Measurements from ENCODE around the gene NDFIP1. TPM values are rescaled to one million over a fixed set of nuclear protein-coding genes. Genes with fewer than 3 reads are reported as not detected.

NDFIP1 gene
- total and polyA plus RNA-seq, 2 experiments from 2014 or later = 63.8 to 85.0 TPM

DNA sequence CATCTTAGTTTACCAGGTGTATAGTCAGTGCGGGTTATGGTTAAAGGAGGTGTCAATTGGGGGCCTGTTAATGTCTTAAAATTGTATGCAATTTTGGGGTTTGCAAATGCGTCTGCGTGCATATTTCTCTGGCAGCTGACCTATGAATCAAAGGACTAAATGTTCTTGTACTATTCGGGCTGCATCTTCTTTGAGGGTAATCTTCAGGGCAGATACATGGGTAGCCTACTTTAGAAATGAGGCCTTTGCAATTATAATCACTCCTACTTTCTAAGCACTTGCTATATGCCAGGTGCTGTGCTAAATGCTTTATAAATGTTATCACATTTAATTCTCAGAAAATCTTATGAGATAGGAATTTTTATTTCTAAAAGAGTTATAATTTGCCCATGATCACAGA lies 58.2 kb downstream of the NDFIP1 start:
- H2AFZ ChIP-seq = no peak overlapping the region
- DNase-seq (ENCODE audit: low spot score) = no peak
- no peaks in the 10 kb centered on the region for H3K36me3 ChIP-seq (replicated peaks; ENCODE audit: insufficient read depth, low read depth)
- WGBS (ENCODE audit: low lambda C conversion rate, missing lambda C conversion rate) = 89% methylated on average over 4 of the region's 4 CpGs
- H3K27ac ChIP-seq = no peak overlapping the region
- peaks cover 18% of the 10 kb centered on the region for H3K4me1 ChIP-seq (ENCODE audit: insufficient read depth)
- no peak for TF ChIP-seq EZH2phosphoT487 (IDR thresholded peaks at IDR 0.05; ENCODE audit: low read depth, severe bottlenecking, unreplicated experiment)
- TF ChIP-seq EZH2 (IDR thresholded peaks at IDR 0.05; ENCODE audit: borderline replicate concordance) = no peak
- TF ChIP-seq, protein P1, sequence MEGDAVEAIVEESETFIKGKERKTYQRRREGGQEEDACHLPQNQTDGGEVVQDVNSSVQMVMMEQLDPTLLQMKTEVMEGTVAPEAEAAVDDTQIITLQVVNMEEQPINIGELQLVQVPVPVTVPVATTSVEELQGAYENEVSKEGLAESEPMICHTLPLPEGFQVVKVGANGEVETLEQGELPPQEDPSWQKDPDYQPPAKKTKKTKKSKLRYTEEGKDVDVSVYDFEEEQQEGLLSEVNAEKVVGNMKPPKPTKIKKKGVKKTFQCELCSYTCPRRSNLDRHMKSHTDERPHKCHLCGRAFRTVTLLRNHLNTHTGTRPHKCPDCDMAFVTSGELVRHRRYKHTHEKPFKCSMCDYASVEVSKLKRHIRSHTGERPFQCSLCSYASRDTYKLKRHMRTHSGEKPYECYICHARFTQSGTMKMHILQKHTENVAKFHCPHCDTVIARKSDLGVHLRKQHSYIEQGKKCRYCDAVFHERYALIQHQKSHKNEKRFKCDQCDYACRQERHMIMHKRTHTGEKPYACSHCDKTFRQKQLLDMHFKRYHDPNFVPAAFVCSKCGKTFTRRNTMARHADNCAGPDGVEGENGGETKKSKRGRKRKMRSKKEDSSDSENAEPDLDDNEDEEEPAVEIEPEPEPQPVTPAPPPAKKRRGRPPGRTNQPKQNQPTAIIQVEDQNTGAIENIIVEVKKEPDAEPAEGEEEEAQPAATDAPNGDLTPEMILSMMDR (IDR thresholded peaks at IDR 0.05; ENCODE audit: poor library complexity) = no peak
- no peaks in the 10 kb centered on the region for H3K9me3 ChIP-seq (ENCODE audit: low read depth)
- no peak overlapping the region for H3K4me2 ChIP-seq
- H3K9me2 ChIP-seq (replicated peaks; ENCODE audit: insufficient read depth) = no peaks in the 10 kb centered on the region
- H3K79me2 ChIP-seq = no peaks in the 10 kb centered on the region
- H3K27me3 ChIP-seq = no peaks in the 10 kb centered on the region
- H4K20me1 ChIP-seq (ENCODE audit: insufficient read depth, poor library complexity, severe bottlenecking) = no peaks in the 10 kb centered on the region
- no peak overlapping the region for H3K4me3 ChIP-seq

DNA sequence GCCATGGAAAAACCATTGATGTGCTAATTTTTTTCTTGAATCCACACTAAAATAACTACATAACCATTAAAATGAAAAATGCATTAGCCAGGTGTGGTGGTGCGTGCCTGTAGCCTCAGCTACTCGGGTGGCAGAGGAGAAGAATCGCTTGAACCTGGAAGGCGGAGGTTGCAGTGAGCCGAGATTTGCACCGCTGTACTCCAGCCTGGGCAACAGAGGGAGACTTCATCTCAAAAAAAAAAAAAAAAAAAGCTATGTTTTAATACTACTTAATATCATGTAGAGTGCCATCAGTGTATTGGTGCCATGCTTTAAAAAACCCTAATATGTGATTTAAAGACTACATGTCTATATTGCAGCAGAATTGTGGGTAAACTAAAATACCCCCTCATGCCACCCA lies 58.9 kb downstream of the NDFIP1 start:
- WGBS (ENCODE audit: low lambda C conversion rate, missing lambda C conversion rate) = 93% methylated on average over 6 of the region's 6 CpGs
- H4K20me1 ChIP-seq (ENCODE audit: insufficient read depth, poor library complexity, severe bottlenecking) = no peaks in the 10 kb centered on the region
- no peaks in the 10 kb centered on the region for H3K36me3 ChIP-seq (replicated peaks; ENCODE audit: insufficient read depth, low read depth)
- TF ChIP-seq EZH2 (IDR thresholded peaks at IDR 0.05; ENCODE audit: borderline replicate concordance) (no peak), EZH2phosphoT487 (IDR thresholded peaks at IDR 0.05; ENCODE audit: low read depth, severe bottlenecking, unreplicated experiment) (no peak)
- TF ChIP-seq, protein P1 (IDR thresholded peaks at IDR 0.05; ENCODE audit: poor library complexity) = no peak
- H3K9me2 ChIP-seq (replicated peaks; ENCODE audit: insufficient read depth) = no peaks in the 10 kb centered on the region
- no peaks in the 10 kb centered on the region for H3K27me3 ChIP-seq
- no peak for DNase-seq (ENCODE audit: low spot score)
- H2AFZ ChIP-seq = no peak overlapping the region
- H3K4me3 ChIP-seq = no peak overlapping the region
- peaks cover 18% of the 10 kb centered on the region for H3K4me1 ChIP-seq (ENCODE audit: insufficient read depth)
- no peak overlapping the region for H3K27ac ChIP-seq
- H3K79me2 ChIP-seq = no peaks in the 10 kb centered on the region
- H3K9me3 ChIP-seq (ENCODE audit: low read depth) = no peaks in the 10 kb centered on the region
- no peak overlapping the region for H3K4me2 ChIP-seq

DNA sequence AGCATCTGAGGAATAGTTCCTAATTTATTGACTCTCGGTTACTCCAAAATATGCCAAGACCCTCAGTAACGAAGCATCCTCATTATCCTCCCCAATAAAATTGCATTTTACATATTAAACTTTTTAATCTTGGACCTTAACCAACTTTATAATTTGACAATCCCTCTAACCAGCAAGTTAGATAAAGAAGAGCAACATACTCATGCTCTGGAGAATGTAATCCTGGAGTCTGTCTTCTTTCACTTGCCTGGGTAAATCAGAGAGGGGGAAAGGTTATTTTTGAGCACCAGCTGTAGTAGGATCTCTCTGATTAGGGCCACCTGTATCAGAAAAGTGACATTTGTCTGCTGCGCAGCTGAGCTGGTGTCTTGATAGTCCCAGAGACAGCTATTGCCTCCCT lies 59.8 kb downstream of the NDFIP1 start:
- Histone ChIP-seq H2AFZ (no peak overlapping the region), H3K9me3 (ENCODE audit: low read depth) (no peaks in the 10 kb centered on the region), H3K27ac (no peak overlapping the region), H4K20me1 (ENCODE audit: insufficient read depth, poor library complexity, severe bottlenecking) (no peaks in the 10 kb centered on the region), H3K4me2 (no peak overlapping the region), H3K27me3 (no peaks in the 10 kb centered on the region), H3K79me2 (no peaks in the 10 kb centered on the region), H3K4me3 (no peak overlapping the region), H3K36me3 (replicated peaks; ENCODE audit: insufficient read depth, low read depth) (no peaks in the 10 kb centered on the region), H3K9me2 (replicated peaks; ENCODE audit: insufficient read depth) (no peaks in the 10 kb centered on the region), H3K4me1 (ENCODE audit: insufficient read depth) (peaks cover 18% of the 10 kb centered on the region)
- 72% methylated on average over 3 of the region's 3 CpGs for WGBS (ENCODE audit: low lambda C conversion rate, missing lambda C conversion rate)
- DNase-seq (ENCODE audit: low spot score) = no peak
- no peak for TF ChIP-seq EZH2 (IDR thresholded peaks at IDR 0.05; ENCODE audit: borderline replicate concordance)
- no peak for TF ChIP-seq EZH2phosphoT487 (IDR thresholded peaks at IDR 0.05; ENCODE audit: low read depth, severe bottlenecking, unreplicated experiment)
- TF ChIP-seq, protein P1 (IDR thresholded peaks at IDR 0.05; ENCODE audit: poor library complexity) = no peak
